H1 (cell line): ENCODE measurements around the gene RBFOX1. TPM values are rescaled to one million over a fixed set of nuclear protein-coding genes. Genes with fewer than 3 reads are reported as not detected.

Experiments
- POU5F1 ChIP-seq: IDR thresholded peaks from 2 replicates; pipeline ENCODE4 v1.6.1; 2011; ENCODE audit warnings: low read depth, mild to moderate bottlenecking, low read length, moderate library complexity
- RFX5 ChIP-seq: IDR thresholded peaks from 2 replicates; pipeline ENCODE4 v1.6.1; 2011; ENCODE audit warnings: low read depth, low read length, improper control_type of control experiment, borderline replicate concordance
- TAF7 ChIP-seq: optimal IDR thresholded peaks from 2 replicates; pipeline ENCODE3; 2011; ENCODE audit warnings: low read depth, mild to moderate bottlenecking, inconsistent platforms, low read length, moderate library complexity, borderline replicate concordance
- TCF12 ChIP-seq: IDR thresholded peaks from 2 replicates; pipeline ENCODE4 v1.6.1; 2011; ENCODE audit warnings: low read depth, mild to moderate bottlenecking, low read length
- polyA plus RNA-seq, 7 experiments: library from polyadenylated mRNA; depleted of rRNA in 3 of 7; stranded (reverse) in 5 of 7; unstranded in 2 of 7; fragments of >200 nt in 5 of 7; fragments of 200-250 nt in 2 of 7; gene quantifications; 1 replicate in 5 of 7; 2 replicates in 1 of 7; 4 replicates in 1 of 7; pipeline versions ENCODE4 v1.2.1 to v1.2.3, GENCODE V29; 2011 to 2013; ENCODE audit warnings: missing spikeins in 2 of 7, mixed read lengths in 2 of 7
- total RNA-seq: library from RNA; stranded (reverse); fragmentation: NEBNext Ultra II Directional; extraction: Animal tissue kit (Norgen Biotek cat#: 25700); gene quantifications from 2 replicates; pipeline ENCODE4 v1.2.1, GENCODE V29; 2021

Gene RBFOX1
- total and polyA plus RNA-seq, 2 of the 8 experiments (the other 6 are each of a cell fraction or from before 2014, with no cell fraction given) = 1.7 to 2.8 TPM

DNA sequence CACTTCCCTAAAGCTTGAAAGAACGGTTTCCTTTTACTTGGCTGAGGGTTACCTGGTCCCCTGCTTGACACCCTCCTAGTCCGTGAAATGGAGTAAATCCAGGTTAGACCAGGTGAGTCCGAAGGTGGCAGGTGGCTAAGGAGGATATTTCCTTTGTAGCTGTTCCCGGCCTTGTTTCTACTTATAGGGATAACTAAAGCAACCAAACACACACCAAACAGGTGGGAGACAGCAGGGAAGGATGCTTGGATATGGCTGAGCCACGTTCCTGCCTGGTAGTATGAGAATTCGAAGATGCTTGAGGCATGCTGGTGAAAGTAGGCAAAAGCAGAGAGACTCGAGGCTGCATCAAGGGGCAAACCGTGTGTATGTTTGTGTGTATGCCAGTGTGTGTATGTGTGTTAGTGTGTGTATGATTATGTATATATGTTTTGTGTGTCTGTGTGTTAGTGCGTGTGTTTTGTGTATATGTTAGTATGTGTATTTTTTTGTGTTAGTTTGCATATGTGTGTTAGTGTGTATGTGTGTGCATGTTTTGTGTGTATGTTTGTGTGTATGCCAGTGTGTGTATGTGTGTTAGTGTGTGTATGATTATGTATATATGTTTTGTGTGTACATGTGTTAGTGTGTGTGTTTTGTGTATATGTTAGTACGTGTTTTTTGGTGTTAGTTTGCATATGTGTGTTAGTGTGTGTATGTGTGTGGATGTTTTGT is 28.9 kb downstream of the RBFOX1 start (continued):
- no peak for TF ChIP-seq TAF7
- TF ChIP-seq RFX5 = no peak
- no peak for TF ChIP-seq TCF12
- no peak for TF ChIP-seq POU5F1
